ENCODE data around the gene TTLL6.

DNA sequence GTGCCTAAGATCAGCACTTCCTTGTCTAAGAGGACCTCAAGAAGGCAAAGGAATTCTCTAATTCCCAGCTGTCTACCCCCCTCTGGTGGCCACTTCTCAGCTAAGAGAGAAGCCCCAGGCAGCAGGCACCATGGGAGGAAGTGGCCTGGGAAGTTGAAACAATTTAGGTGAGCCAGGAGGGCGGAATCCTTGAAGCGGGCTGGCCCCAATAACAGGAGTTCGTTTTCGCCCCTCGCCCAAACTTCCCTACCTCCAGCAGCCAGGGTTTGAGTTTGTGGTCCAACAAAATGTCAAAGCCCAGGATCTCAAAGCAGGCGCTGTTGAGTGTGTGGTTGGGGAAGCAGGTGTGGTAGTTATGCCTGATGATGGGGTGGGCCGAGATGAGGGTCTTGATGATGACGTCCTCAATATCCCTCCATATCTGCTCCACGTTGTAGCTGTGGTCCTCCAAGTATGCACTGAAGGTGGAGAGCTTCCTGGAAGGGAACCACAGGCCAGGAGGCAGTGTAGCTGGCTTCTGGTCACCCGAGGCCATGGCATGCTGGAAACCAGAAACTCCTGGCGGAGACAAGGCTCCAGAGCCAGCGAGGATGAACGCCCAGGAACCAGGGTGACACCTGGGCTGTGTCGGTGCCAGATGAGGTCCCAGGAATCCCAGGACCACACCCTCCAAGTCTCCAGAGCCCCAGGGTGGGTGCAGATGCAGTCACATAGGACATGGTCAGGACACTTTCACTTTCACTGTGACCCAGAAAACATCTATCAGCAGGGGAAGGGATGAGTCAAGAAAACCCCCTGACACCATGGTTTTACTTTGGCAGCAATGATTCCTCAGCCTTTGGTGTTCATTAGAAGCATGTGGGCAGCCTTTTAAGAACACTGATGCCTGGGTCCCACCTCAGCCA lies 25.6 kb downstream of the TTLL6 start:
- TF ChIP-seq, protein P1, sequence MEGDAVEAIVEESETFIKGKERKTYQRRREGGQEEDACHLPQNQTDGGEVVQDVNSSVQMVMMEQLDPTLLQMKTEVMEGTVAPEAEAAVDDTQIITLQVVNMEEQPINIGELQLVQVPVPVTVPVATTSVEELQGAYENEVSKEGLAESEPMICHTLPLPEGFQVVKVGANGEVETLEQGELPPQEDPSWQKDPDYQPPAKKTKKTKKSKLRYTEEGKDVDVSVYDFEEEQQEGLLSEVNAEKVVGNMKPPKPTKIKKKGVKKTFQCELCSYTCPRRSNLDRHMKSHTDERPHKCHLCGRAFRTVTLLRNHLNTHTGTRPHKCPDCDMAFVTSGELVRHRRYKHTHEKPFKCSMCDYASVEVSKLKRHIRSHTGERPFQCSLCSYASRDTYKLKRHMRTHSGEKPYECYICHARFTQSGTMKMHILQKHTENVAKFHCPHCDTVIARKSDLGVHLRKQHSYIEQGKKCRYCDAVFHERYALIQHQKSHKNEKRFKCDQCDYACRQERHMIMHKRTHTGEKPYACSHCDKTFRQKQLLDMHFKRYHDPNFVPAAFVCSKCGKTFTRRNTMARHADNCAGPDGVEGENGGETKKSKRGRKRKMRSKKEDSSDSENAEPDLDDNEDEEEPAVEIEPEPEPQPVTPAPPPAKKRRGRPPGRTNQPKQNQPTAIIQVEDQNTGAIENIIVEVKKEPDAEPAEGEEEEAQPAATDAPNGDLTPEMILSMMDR (tag by site-specific recombination; IDR thresholded peaks at IDR 0.05) = peak; percentile 70; the same call in 1 of the 2 replicates
- no peak for TF ChIP-seq GLIS2 (tag by site-specific recombination; IDR thresholded peaks at IDR 0.05)
- no peak for TF ChIP-seq ZBTB7A (tag by site-specific recombination; IDR thresholded peaks at IDR 0.05; ENCODE audit: low read depth)
- no peak for TF ChIP-seq ZNF658 (tag by site-specific recombination; IDR thresholded peaks at IDR 0.05)
- TF ChIP-seq BCL11A (tag by site-specific recombination; IDR thresholded peaks at IDR 0.05; ENCODE audit: low read depth) = no peak
- TF ChIP-seq ZNF768 (tag by site-specific recombination; IDR thresholded peaks at IDR 0.05) = no peak
- TF ChIP-seq YY1 (tag by site-specific recombination; IDR thresholded peaks at IDR 0.05) = no peak

Data from HEK293 (cell line).